ENCODE measurements around the gene MMP19. TPM values are rescaled to one million over a fixed set of nuclear protein-coding genes. Genes with fewer than 3 reads are reported as not detected.

The MMP19 gene
- total and polyA plus RNA-seq, 2 of the 4 experiments (the other 2 are of a cell fraction), result 9.9 to 34.7 TPM

- TF ChIP-seq USF2 (IDR thresholded peaks at IDR 0.05; ENCODE audit: low read depth, low read length) (no peak), CHD1 (IDR thresholded peaks at IDR 0.05; ENCODE audit: low read depth, low read length) (no peak), SMC3 (IDR thresholded peaks at IDR 0.05; ENCODE audit: low read depth, low read length) (no peak), RFX5 (IDR thresholded peaks at IDR 0.05; ENCODE audit: low read depth, low read length) (no peak)
Observed at GRCh38 chr12:55845785-55846496, 3.2 kb upstream of the MMP19 start (continued).

- H3K4ac ChIP-seq (ENCODE audit: low read depth, low read length), result no peak overlapping the region
- H3K14ac ChIP-seq (replicated peaks; ENCODE audit: low read depth, low read length), result no peak overlapping the region
- WGBS, 2 experiments (ENCODE audit: extremely low coverage in 2 of 2, insufficient read length in 1 of 2), result no CpG with 5 or more reads among the region's 5 CpGs
- ATAC-seq (ENCODE audit: low read depth) (no peak), DNase-seq (no peak)
- peaks cover 21% of the 10 kb centered on the region for H3K4me1 ChIP-seq (ENCODE audit: control insufficient read depth, insufficient read depth, low read length)
- no peak overlapping the region for H2BK120ac ChIP-seq (ENCODE audit: low read depth, low read length)
- H3K9me1 ChIP-seq (ENCODE audit: insufficient read depth, low read length), result peaks cover 22% of the 10 kb centered on the region
- H3K56ac ChIP-seq (ENCODE audit: extremely low read depth, insufficient read depth, low read length), result no peak overlapping the region
- no peak overlapping the region for H2AK9ac ChIP-seq (replicated peaks; ENCODE audit: low read depth, low read length, poor library complexity)
- no peak overlapping the region for H2BK5ac ChIP-seq (ENCODE audit: low read depth, low read length, poor library complexity, severe bottlenecking)
- no peaks in the 10 kb centered on the region for H3K27me3 ChIP-seq (ENCODE audit: control insufficient read depth, insufficient read depth, low read length)
- dilution Hi-C loops (cut with HindIII; ENCODE audit: low sequenced_read_pairs, unreplicated experiment) (no loop called here), intact Hi-C loops (cut with micrococcal nuclease) (no loop called here), in situ Hi-C loops (cut with MboI; ENCODE audit: low sequenced_read_pairs) (no loop called here)
- H2BK20ac ChIP-seq (ENCODE audit: low read depth, low read length), result peak overlapping the region; percentile 13; the same call in 1 of the 2 replicates
- H2BK15ac ChIP-seq (ENCODE audit: low read depth, low read length), result 0 out of 3 replicates have a peak overlapping the region, but pooled peaks have one; percentile 50
- H3K4me2 ChIP-seq (ENCODE audit: low read depth, low read length), result no peak overlapping the region
- no peak overlapping the region for H4K5ac ChIP-seq (ENCODE audit: low read depth, low read length)
- no peak overlapping the region for H3K27ac ChIP-seq (ENCODE audit: insufficient read depth, low read length)
- H3K23ac ChIP-seq (ENCODE audit: low read depth, low read length), result no peak overlapping the region
- no peak overlapping the region for H3K9ac ChIP-seq (ENCODE audit: low read depth, low read length)
- POLR2A ChIA-PET (ENCODE audit: unreplicated experiment), result no interaction called here
- peak overlapping the region; percentile 66 for H2AK5ac ChIP-seq (ENCODE audit: low read depth, low read length)
- BruUV-seq (replicated peaks), result no TSS peak
- H2AFZ ChIP-seq (replicated peaks; ENCODE audit: low read length, poor library complexity), result no peak overlapping the region
- H3K18ac ChIP-seq (ENCODE audit: low read depth, low read length), result no peak overlapping the region
- no peak overlapping the region for H3K4me3 ChIP-seq (ENCODE audit: insufficient read depth, low read depth, low read length)
- peaks cover 6% of the 10 kb centered on the region for H3K36me3 ChIP-seq (ENCODE audit: control insufficient read depth, insufficient read depth, low read length)
- CTCF ChIA-PET, result interaction anchor here (1.0 kb wide), 1 partner anchor 85 kb away, joined by 3 read pairs; no protein-coding TSS in a partner anchor
- H4K20me1 ChIP-seq (ENCODE audit: insufficient read depth, low read length), result no peaks in the 10 kb centered on the region
- no peak overlapping the region; the same call in 1 of the 2 replicates for H4K91ac ChIP-seq (ENCODE audit: insufficient read depth, low read depth, low read length)
- H3K9me3 ChIP-seq (ENCODE audit: control insufficient read depth, insufficient read depth, low read length), result no peaks in the 10 kb centered on the region
- no peak overlapping the region for H4K8ac ChIP-seq (ENCODE audit: low read depth in 2 of 2, low read length in 2 of 2)
- H3K79me1 ChIP-seq (ENCODE audit: low read depth in 1 of 2, low read length in 2 of 2), result peaks cover 17 to 31% of the 10 kb centered on the region in 2 experiments
- no peak for TF ChIP-seq NFE2L2 (IDR thresholded peaks at IDR 0.05; ENCODE audit: low read depth, low read length)
- TF ChIP-seq CHD1 (IDR thresholded peaks at IDR 0.05; ENCODE audit: low read depth, low read length), result no peak
- no peak for TF ChIP-seq MAZ (IDR thresholded peaks at IDR 0.05; ENCODE audit: borderline replicate concordance, low read depth, low read length)
- TF ChIP-seq RFX5 (IDR thresholded peaks at IDR 0.05; ENCODE audit: low read depth, low read length), result no peak
- TF ChIP-seq RAD21 (IDR thresholded peaks at IDR 0.05; ENCODE audit: low read length), result no peak
- no peak for TF ChIP-seq ELK1 (IDR thresholded peaks at IDR 0.05; ENCODE audit: borderline replicate concordance, low read depth, low read length)
- no peak for TF ChIP-seq USF2 (IDR thresholded peaks at IDR 0.05; ENCODE audit: low read depth, low read length)
- TF ChIP-seq MAFK (IDR thresholded peaks at IDR 0.05; ENCODE audit: low read depth, low read length), result no peak
- TF ChIP-seq RCOR1 (IDR thresholded peaks at IDR 0.05; ENCODE audit: insufficient replicate concordance, low read length), result no peak
- TF ChIP-seq FOS (IDR thresholded peaks at IDR 0.05; ENCODE audit: low read depth, low read length), result no peak
- TF ChIP-seq MXI1 (IDR thresholded peaks at IDR 0.05; ENCODE audit: borderline replicate concordance, low read depth, low read length), result no peak
- no peak for TF ChIP-seq CEBPB (IDR thresholded peaks at IDR 0.05; ENCODE audit: low read depth, low read length)
Observed at GRCh38 chr12:55845361-55845760, 2.6 kb upstream of the MMP19 start.
